Posterior vena cava (tissue), 2 donors: Measurements from ENCODE around the gene PTTG1IP. TPM values are rescaled to one million over a fixed set of nuclear protein-coding genes. Genes with fewer than 3 reads are reported as not detected.

Source experiments
- DNase-seq: peaks from one replicate; pipeline ENCODE4 v3.0.0-alpha.2; 2020; ENCODE audit warnings: low spot score
- intact Hi-C, 2 donors: fragments of 100-400 bp; cut with DNase I; formaldehyde crosslinking; loops; one replicate each; pipeline versions ENCODE4 v1.14.1 to v1.14.2; 2022 to 2023
- total RNA-seq, 2 donors: library from RNA; stranded (reverse); fragmentation: NEBNext Ultra II Directional; extraction: Animal tissue kit (Norgen Biotek cat#: 25700); gene quantifications; one replicate each; pipeline ENCODE4 v1.2.1, GENCODE V29; 2021
- donor health status: DM: yes; HTN: yes; CAD: no.
- donor health status: DM: yes; HTN: yes; CAD: no.

PTTG1IP gene
- total RNA-seq, 2 donors from 2014 or later = 202 to 246 TPM

GRCh38 chr21:44874497-44875315 lies 1.2 kb upstream of the PTTG1IP start:
- DNase-seq = peak; percentile 94
- intact Hi-C loops = loop anchor here in 1 of 2 donors (10.0 kb wide), 1 partner anchor 50 kb away; the partner anchor contains the start of gene ITGB2

GRCh38 chr21:44874240-44874496 lies 678 bp upstream of the PTTG1IP start:
- no peak for DNase-seq
- intact Hi-C loops = loop anchor here in 1 of 2 donors (10.0 kb wide), 1 partner anchor 51 kb away; the partner anchor contains the start of gene ITGB2

- intact Hi-C loops = loop anchor here in 1 of 2 donors (10.0 kb wide), 1 partner anchor 52 kb away; the partner anchor contains the start of gene ITGB2
- DNase-seq = peak; percentile 89
Measured at GRCh38 chr21:44872649-44873355, 688 bp downstream of the PTTG1IP start.

GRCh38 chr21:44872323-44872648 lies 1.2 kb downstream of the PTTG1IP start:
- intact Hi-C loops = loop anchor here in 1 of 2 donors (10.0 kb wide), 1 partner anchor 53 kb away; the partner anchor contains the start of gene ITGB2
- DNase-seq = no peak

GRCh38 chr21:44871576-44872269 lies 1.8 kb downstream of the PTTG1IP start:
- intact Hi-C loops = loop anchor here in 1 of 2 donors (10.0 kb wide), 1 partner anchor 53 kb away; the partner anchor contains the start of gene ITGB2
- peak; percentile 87 for DNase-seq

GRCh38 chr21:44870748-44871495 lies 2.6 kb downstream of the PTTG1IP start:
- DNase-seq = peak; percentile 85
- intact Hi-C loops = loop anchor here in 1 of 2 donors (10.0 kb wide), 1 partner anchor 54 kb away; the partner anchor contains the start of gene ITGB2

GRCh38 chr21:44869781-44870747 lies 3.4 kb downstream of the PTTG1IP start:
- intact Hi-C loops = loop anchor here in 1 of 2 donors (10.0 kb wide), 1 partner anchor 55 kb away; the partner anchor contains the start of gene ITGB2
- DNase-seq = peak; percentile 79

- no peak for DNase-seq
- intact Hi-C loops = loop anchor here in 1 of 2 donors (1.0 kb wide), 1 partner anchor 21 kb away; no protein-coding TSS in a partner anchor
Measured at GRCh38 chr21:44868707-44869106, 4.8 kb downstream of the PTTG1IP start.

GRCh38 chr21:44867999-44868700 lies 5.3 kb downstream of the PTTG1IP start:
- DNase-seq = peak; percentile 66
- intact Hi-C loops = loop anchor here in 1 of 2 donors (1.0 kb wide), 1 partner anchor 21 kb away; no protein-coding TSS in a partner anchor

- peak; percentile 60 for DNase-seq
- intact Hi-C loops = no loop called here
Measured at GRCh38 chr21:44867464-44867863, 6.0 kb downstream of the PTTG1IP start.

GRCh38 chr21:44866780-44867179 lies 6.7 kb downstream of the PTTG1IP start:
- DNase-seq = no peak
- intact Hi-C loops = no loop called here

- peak; percentile 79 for DNase-seq
- intact Hi-C loops = no loop called here
Measured at GRCh38 chr21:44865561-44866280, 7.8 kb downstream of the PTTG1IP start.

GRCh38 chr21:44862869-44863685 lies 10.4 kb downstream of the PTTG1IP start:
- peak; percentile 57 for DNase-seq
- intact Hi-C loops = no loop called here

- DNase-seq = no peak
- intact Hi-C loops = no loop called here
Measured at GRCh38 chr21:44858791-44859190, 14.7 kb downstream of the PTTG1IP start.

GRCh38 chr21:44858291-44858690 lies 15.2 kb downstream of the PTTG1IP start:
- DNase-seq = peak; percentile 76
- intact Hi-C loops = no loop called here
